Progenitor cell of endocrine pancreas (in vitro differentiated cells): ENCODE measurements around the gene PPP1R2C. TPM values are rescaled to one million over a fixed set of nuclear protein-coding genes. Genes with fewer than 3 reads are reported as not detected.

Experiments used
- DNase-seq: peaks from one replicate; pipeline ENCODE4 v3.0.0; 2021; ENCODE audit warnings: low spot score; ENCODE audit not compliant: unreplicated experiment
- H3K27ac Mint-ChIP-seq: 2 replicates; pipeline ENCODE4 v1.8.0; 2021; ENCODE audit warnings: mild to moderate bottlenecking, moderate library complexity, mixed read lengths
- H3K27me3 Mint-ChIP-seq: 2 replicates; pipeline ENCODE4 v1.8.0; 2021; ENCODE audit warnings: mixed read lengths
- H3K36me3 Mint-ChIP-seq: 2 replicates; pipeline ENCODE4 v1.8.0; 2022; ENCODE audit warnings: mixed read lengths; ENCODE audit not compliant: insufficient read depth
- H3K4me1 Mint-ChIP-seq: 2 replicates; pipeline ENCODE4 v1.8.0; 2021; ENCODE audit warnings: low read depth, mixed read lengths
- H3K4me3 Mint-ChIP-seq: 2 replicates; pipeline ENCODE4 v1.8.0; 2021; ENCODE audit warnings: low read depth, mild to moderate bottlenecking, moderate library complexity, mixed read lengths
- H3K9me3 Mint-ChIP-seq: 2 replicates; pipeline ENCODE4 v1.8.0; 2021; ENCODE audit warnings: low read depth, mixed read lengths
- CTCF ChIP-seq: fragments of 200-600 bp; sonication (generic); IDR thresholded peaks from one replicate; pipeline ENCODE4 v1.5.0; 2021; ENCODE audit warnings: antibody characterized with exemption, mild to moderate bottlenecking; ENCODE audit not compliant: unreplicated experiment
- total RNA-seq: library from RNA; stranded (reverse); gene quantifications from 2 replicates; pipeline ENCODE4 v1.2.1, GENCODE V29; 2021

Gene PPP1R2C
- total RNA-seq, 1 donor from 2014 or later, result not detected

GRCh38 chrX:42739741-42740140 is 38.2 kb downstream of the PPP1R2C start:
- TF ChIP-seq CTCF, result no peak
- Mint-ChIP-seq H3K4me1 (peaks cover 16% of the 10 kb centered on the region), H3K36me3 (no peaks in the 10 kb centered on the region), H3K9me3 (no peaks in the 10 kb centered on the region), H3K27ac (no peak overlapping the region), H3K27me3 (no peaks in the 10 kb centered on the region), H3K4me3 (no peak overlapping the region)
- no peak for DNase-seq

- TF ChIP-seq CTCF, result no peak
- H3K27me3 Mint-ChIP-seq, result no peaks in the 10 kb centered on the region
- no peak overlapping the region for H3K27ac Mint-ChIP-seq
- no peak for DNase-seq
- H3K4me1 Mint-ChIP-seq, result peaks cover 16% of the 10 kb centered on the region
- H3K36me3 Mint-ChIP-seq, result no peaks in the 10 kb centered on the region
- no peaks in the 10 kb centered on the region for H3K9me3 Mint-ChIP-seq
- H3K4me3 Mint-ChIP-seq, result no peak overlapping the region
These were observed 38.7 kb downstream of the PPP1R2C start for GRCh38 chrX:42739258-42739657.

GRCh38 chrX:42738552-42738951 is 39.4 kb downstream of the PPP1R2C start:
- H3K4me1 Mint-ChIP-seq, result peaks cover 16% of the 10 kb centered on the region

GRCh38 chrX:42735250-42735649 is 42.7 kb downstream of the PPP1R2C start:
- Mint-ChIP-seq H3K36me3 (no peaks in the 10 kb centered on the region), H3K27me3 (no peaks in the 10 kb centered on the region), H3K4me1 (peaks cover 16% of the 10 kb centered on the region), H3K27ac (no peak overlapping the region), H3K9me3 (no peaks in the 10 kb centered on the region), H3K4me3 (no peak overlapping the region)
- no peak for TF ChIP-seq CTCF
- no peak for DNase-seq

More at GRCh38 chrX:42738552-42738951, 39.4 kb downstream of the PPP1R2C start:
- Mint-ChIP-seq H3K36me3 (no peaks in the 10 kb centered on the region), H3K27ac (no peak overlapping the region), H3K27me3 (no peaks in the 10 kb centered on the region), H3K4me3 (no peak overlapping the region), H3K9me3 (no peaks in the 10 kb centered on the region)
- TF ChIP-seq CTCF, result no peak
- no peak for DNase-seq

- H3K9me3 Mint-ChIP-seq, result peaks cover 7% of the 10 kb centered on the region
- no peak for DNase-seq
- TF ChIP-seq CTCF, result no peak
- peaks cover 6% of the 10 kb centered on the region for H3K4me1 Mint-ChIP-seq
- H3K27me3 Mint-ChIP-seq, result no peaks in the 10 kb centered on the region
- H3K27ac Mint-ChIP-seq, result no peak overlapping the region
- H3K4me3 Mint-ChIP-seq, result no peak overlapping the region
- no peaks in the 10 kb centered on the region for H3K36me3 Mint-ChIP-seq
These were observed 45.5 kb downstream of the PPP1R2C start for GRCh38 chrX:42732506-42732905.
